HEK293 (cell line): ENCODE measurements around the gene SLMAP.
A peak's percentile ranks its signal among the peaks of the same experiment; 100 is the strongest.

Experiments used
- GLI2 ChIP-seq: fragments of 450-650 bp; formaldehyde crosslinking; IDR thresholded peaks from 2 replicates; pipeline ENCODE4; 2017; ENCODE audit warnings: missing biosample characterization, missing genetic modification characterization, low read depth, borderline replicate concordance
- KLF1 ChIP-seq: fragments of 450-650 bp; formaldehyde crosslinking; IDR thresholded peaks from 2 replicates; pipeline ENCODE4 v1.5.1; 2016; ENCODE audit warnings: missing biosample characterization, missing genetic modification characterization
- KLF16 ChIP-seq: fragments of 450-650 bp; formaldehyde crosslinking; IDR thresholded peaks from 2 replicates; pipeline ENCODE4 v1.5.1; 2017; ENCODE audit warnings: missing biosample characterization, missing genetic modification characterization
- PRDM2 ChIP-seq: fragments of 450-650 bp; formaldehyde crosslinking; IDR thresholded peaks from 2 replicates; pipeline ENCODE4 v1.5.1; 2016; ENCODE audit warnings: missing biosample characterization, missing genetic modification characterization, borderline replicate concordance
- SP7 ChIP-seq: fragments of 450-650 bp; formaldehyde crosslinking; IDR thresholded peaks from 2 replicates; pipeline ENCODE4 v1.5.1; 2016; ENCODE audit warnings: missing biosample characterization, missing genetic modification characterization
- ZBTB10 ChIP-seq: fragments of 450-650 bp; formaldehyde crosslinking; IDR thresholded peaks from 2 replicates; pipeline ENCODE4 v1.5.1; 2016; ENCODE audit warnings: missing biosample characterization, missing genetic modification characterization
- ZEB2 ChIP-seq: fragments of 450-650 bp; formaldehyde crosslinking; IDR thresholded peaks from 2 replicates; pipeline ENCODE4 v1.5.1; 2016; ENCODE audit warnings: missing biosample characterization, missing genetic modification characterization
- ZNF121 ChIP-seq: fragments of 450-650 bp; formaldehyde crosslinking; IDR thresholded peaks from 2 replicates; pipeline ENCODE4 v1.5.1; 2016; ENCODE audit warnings: missing biosample characterization, missing genetic modification characterization
- ZNF132 ChIP-seq: fragments of 450-650 bp; formaldehyde crosslinking; IDR thresholded peaks from 2 replicates; pipeline ENCODE4 v1.5.1; 2017; ENCODE audit warnings: missing biosample characterization, missing genetic modification characterization, borderline replicate concordance
- ZNF239 ChIP-seq: fragments of 450-650 bp; formaldehyde crosslinking; IDR thresholded peaks from 2 replicates; pipeline ENCODE4 v1.5.1; 2016; ENCODE audit warnings: missing biosample characterization, missing genetic modification characterization
- ZNF335 ChIP-seq: fragments of 450-650 bp; formaldehyde crosslinking; conservative IDR thresholded peaks from 2 replicates; pipeline ENCODE4 v1.5.1; 2016; ENCODE audit warnings: missing biosample characterization, missing genetic modification characterization
- ZNF341 ChIP-seq: fragments of 450-650 bp; formaldehyde crosslinking; IDR thresholded peaks from 2 replicates; pipeline ENCODE4; 2016; ENCODE audit warnings: low read depth, missing biosample characterization, missing genetic modification characterization
- ZNF394 ChIP-seq: fragments of 450-650 bp; formaldehyde crosslinking; IDR thresholded peaks from 2 replicates; pipeline ENCODE4 v1.5.1; 2016; ENCODE audit warnings: missing biosample characterization, missing genetic modification characterization, mild to moderate bottlenecking, moderate library complexity, borderline replicate concordance
- ZNF423 ChIP-seq: fragments of 450-650 bp; formaldehyde crosslinking; IDR thresholded peaks from 2 replicates; pipeline ENCODE4 v1.5.1; 2016; ENCODE audit warnings: missing biosample characterization, missing genetic modification characterization
- ZNF629 ChIP-seq: fragments of 450-650 bp; formaldehyde crosslinking; IDR thresholded peaks from 2 replicates; pipeline ENCODE4 v1.5.1; 2017; ENCODE audit warnings: missing biosample characterization, missing genetic modification characterization
- ZNF792 ChIP-seq: fragments of 450-650 bp; formaldehyde crosslinking; IDR thresholded peaks from 2 replicates; pipeline ENCODE4 v1.5.1; 2016; ENCODE audit warnings: missing biosample characterization, missing genetic modification characterization
- ZSCAN30 ChIP-seq: fragments of 450-650 bp; IDR thresholded peaks from 2 replicates; pipeline ENCODE4 v1.5.1; 2018; ENCODE audit warnings: missing biosample characterization, mild to moderate bottlenecking, missing genetic modification characterization, moderate library complexity
- ZSCAN5A ChIP-seq: fragments of 450-650 bp; formaldehyde crosslinking; IDR thresholded peaks from 2 replicates; pipeline ENCODE4 v1.5.1; 2016; ENCODE audit warnings: missing biosample characterization, missing genetic modification characterization
- TF ChIP-seq, protein P1 (sequence below): fragments of 450-650 bp; formaldehyde crosslinking; IDR thresholded peaks from 2 replicates; pipeline ENCODE4 v1.5.1; 2016; ENCODE audit warnings: missing biosample characterization, missing genetic modification characterization
- TF ChIP-seq, protein P2 (sequence below): fragments of 450-650 bp; formaldehyde crosslinking; IDR thresholded peaks from 2 replicates; pipeline ENCODE4 v1.5.1; 2017; ENCODE audit warnings: missing biosample characterization, missing genetic modification characterization
- TF ChIP-seq, protein P3 (sequence below): fragments of 450-650 bp; formaldehyde crosslinking; IDR thresholded peaks from 2 replicates; pipeline ENCODE4 v1.5.1; 2017; ENCODE audit warnings: missing biosample characterization, missing genetic modification characterization

SLMAP gene

DNA sequence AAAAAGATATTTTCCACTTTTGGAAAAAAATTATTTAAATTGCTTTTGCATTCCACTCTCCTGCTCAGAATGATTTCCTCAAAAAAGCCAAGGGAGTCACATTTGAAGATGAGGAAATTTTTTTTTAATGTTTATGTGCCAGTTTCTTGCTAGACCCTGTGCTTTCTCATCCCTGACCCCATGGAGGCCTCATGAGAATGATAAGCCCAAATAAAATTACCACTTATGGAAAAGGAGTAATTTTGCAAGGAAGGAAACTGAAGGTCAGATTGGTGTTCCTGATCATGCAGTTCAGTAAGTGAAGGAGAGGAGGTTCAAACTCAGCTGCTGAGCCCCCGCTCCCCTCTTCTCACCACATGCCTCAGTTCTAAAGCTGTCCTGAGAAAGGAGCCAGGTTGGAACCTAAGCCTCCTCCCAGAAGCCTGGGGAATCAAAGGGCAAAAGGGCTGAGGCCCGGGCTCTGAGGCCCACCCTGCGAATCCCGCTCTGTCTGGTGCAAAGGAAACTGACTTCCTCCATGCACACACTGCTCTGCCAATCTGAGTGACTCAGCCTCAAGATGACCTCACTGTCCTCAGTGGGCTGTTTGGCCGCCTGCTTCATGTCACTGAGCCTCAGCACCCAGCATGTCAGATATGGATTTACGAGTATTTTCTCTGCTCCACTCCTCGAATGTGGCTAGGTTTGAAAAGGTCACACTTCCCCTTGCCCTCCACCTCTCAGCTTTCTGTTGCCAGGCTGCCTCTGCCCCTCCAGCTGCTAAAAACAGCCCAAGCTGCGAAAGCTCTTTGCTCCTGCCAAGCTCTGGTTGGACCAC, 195.2 kb downstream of the SLMAP start (continued):
- TF ChIP-seq, protein P1, sequence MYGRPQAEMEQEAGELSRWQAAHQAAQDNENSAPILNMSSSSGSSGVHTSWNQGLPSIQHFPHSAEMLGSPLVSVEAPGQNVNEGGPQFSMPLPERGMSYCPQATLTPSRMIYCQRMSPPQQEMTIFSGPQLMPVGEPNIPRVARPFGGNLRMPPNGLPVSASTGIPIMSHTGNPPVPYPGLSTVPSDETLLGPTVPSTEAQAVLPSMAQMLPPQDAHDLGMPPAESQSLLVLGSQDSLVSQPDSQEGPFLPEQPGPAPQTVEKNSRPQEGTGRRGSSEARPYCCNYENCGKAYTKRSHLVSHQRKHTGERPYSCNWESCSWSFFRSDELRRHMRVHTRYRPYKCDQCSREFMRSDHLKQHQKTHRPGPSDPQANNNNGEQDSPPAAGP (tag by site-specific recombination), result peak; percentile 62; the same call in 1 of the 2 replicates
- no peak for TF ChIP-seq KLF16 (tag by site-specific recombination)
- no peak for TF ChIP-seq KLF1 (tag by site-specific recombination)
- TF ChIP-seq, protein P2, sequence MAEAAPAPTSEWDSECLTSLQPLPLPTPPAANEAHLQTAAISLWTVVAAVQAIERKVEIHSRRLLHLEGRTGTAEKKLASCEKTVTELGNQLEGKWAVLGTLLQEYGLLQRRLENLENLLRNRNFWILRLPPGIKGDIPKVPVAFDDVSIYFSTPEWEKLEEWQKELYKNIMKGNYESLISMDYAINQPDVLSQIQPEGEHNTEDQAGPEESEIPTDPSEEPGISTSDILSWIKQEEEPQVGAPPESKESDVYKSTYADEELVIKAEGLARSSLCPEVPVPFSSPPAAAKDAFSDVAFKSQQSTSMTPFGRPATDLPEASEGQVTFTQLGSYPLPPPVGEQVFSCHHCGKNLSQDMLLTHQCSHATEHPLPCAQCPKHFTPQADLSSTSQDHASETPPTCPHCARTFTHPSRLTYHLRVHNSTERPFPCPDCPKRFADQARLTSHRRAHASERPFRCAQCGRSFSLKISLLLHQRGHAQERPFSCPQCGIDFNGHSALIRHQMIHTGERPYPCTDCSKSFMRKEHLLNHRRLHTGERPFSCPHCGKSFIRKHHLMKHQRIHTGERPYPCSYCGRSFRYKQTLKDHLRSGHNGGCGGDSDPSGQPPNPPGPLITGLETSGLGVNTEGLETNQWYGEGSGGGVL (tag by site-specific recombination), result peak; percentile 16; the same call in 1 of the 2 replicates
- no peak for TF ChIP-seq ZNF132 (tag by site-specific recombination)
- TF ChIP-seq ZNF792 (tag by site-specific recombination), result no peak
- peak; percentile 80 for TF ChIP-seq ZNF629 (tag by site-specific recombination)
- no peak for TF ChIP-seq ZNF341 (tag by site-specific recombination)
- no peak for TF ChIP-seq GLI2 (tag by site-specific recombination)
- no peak for TF ChIP-seq ZSCAN5A (tag by site-specific recombination)
- no peak for TF ChIP-seq ZNF121
- peak; percentile 86 for TF ChIP-seq SP7
- TF ChIP-seq, protein P3, sequence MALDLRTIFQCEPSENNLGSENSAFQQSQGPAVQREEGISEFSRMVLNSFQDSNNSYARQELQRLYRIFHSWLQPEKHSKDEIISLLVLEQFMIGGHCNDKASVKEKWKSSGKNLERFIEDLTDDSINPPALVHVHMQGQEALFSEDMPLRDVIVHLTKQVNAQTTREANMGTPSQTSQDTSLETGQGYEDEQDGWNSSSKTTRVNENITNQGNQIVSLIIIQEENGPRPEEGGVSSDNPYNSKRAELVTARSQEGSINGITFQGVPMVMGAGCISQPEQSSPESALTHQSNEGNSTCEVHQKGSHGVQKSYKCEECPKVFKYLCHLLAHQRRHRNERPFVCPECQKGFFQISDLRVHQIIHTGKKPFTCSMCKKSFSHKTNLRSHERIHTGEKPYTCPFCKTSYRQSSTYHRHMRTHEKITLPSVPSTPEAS (tag by site-specific recombination), result 0 out of 2 replicates have a peak, but pooled peaks have one; percentile 33
- no peak for TF ChIP-seq PRDM2 (tag by site-specific recombination)
- TF ChIP-seq ZSCAN30 (tag by site-specific recombination), result no peak
- peak; percentile 23; the same call in 1 of the 2 replicates for TF ChIP-seq ZNF394 (tag by site-specific recombination)
- TF ChIP-seq ZNF335 (tag by site-specific recombination), result peak; percentile 39
- no peak for TF ChIP-seq ZBTB10 (tag by site-specific recombination)
- 0 out of 2 replicates have a peak, but pooled peaks have one; percentile 35 for TF ChIP-seq ZEB2 (tag by site-specific recombination)
- TF ChIP-seq ZNF423 (tag by site-specific recombination), result no peak
- TF ChIP-seq ZNF239 (tag by site-specific recombination), result no peak
